GM15510 (cell line): ENCODE measurements around the gene DSP.

Experiments used
- POLR2A ChIP-seq: IDR thresholded peaks from 3 replicates; pipeline ENCODE4 v1.6.1; 2011; ENCODE audit warnings: borderline replicate concordance; ENCODE audit not compliant: insufficient read length; ENCODE audit errors: extremely low read depth

Gene DSP

DNA sequence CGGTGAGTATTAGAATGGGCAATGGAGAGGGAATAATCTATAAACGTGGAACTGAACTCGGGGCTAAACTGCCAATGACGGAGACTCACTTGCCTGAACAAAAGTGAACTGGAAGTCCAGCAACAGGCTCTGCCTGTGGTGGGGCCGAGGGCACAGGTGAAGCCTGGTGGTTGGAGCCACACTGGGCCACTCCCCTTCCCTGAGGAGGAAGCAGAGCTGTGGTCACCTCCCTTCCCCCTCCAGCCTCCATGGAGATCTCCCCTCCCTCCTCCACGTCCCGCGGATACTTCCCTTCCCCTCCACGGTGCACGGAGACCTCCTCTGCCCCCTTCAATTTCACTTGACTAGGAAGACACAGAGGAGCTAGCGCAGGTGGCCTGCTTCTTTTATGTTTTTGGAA is 14.7 kb upstream of the DSP start:
- no peak for TF ChIP-seq POLR2A

DNA sequence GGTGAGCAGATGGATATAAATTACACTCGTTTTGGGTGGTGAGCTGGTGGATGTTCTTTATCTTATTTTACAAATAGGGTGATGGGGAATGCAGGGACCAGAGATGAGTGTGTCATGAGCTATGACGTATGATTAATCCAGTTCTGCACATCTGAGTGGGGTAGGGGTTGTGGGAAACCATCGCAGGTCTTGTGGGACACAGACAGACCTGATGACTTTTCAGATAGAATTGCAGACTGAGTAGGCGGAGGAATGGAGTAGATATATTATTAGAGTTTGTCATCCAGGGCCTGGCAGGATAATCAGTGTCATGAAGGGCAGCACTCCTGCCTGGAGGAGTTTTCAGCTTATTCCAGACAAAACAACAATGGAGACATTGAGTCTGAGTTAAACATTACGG is 12.9 kb upstream of the DSP start:
- no peak for TF ChIP-seq POLR2A

DNA sequence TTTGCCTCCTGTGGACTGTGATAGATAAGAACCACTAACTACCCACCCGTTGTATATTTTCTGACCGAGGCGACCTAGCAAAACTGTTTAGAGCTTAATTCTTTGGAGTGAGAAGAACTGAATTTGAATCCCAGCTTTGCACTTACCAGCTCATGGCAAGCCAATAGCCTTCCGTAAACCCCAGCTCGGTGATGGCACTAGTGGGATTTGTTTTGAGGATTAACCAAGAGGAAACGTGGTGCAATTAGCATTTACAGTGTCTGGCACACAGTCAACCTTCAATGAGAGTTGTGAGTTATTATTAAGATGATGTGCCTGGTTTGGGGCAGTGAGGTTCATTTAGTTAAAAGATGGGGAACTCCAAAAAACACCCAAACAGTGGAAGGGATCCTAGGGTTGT is 12.3 kb upstream of the DSP start:
- no peak for TF ChIP-seq POLR2A

DNA sequence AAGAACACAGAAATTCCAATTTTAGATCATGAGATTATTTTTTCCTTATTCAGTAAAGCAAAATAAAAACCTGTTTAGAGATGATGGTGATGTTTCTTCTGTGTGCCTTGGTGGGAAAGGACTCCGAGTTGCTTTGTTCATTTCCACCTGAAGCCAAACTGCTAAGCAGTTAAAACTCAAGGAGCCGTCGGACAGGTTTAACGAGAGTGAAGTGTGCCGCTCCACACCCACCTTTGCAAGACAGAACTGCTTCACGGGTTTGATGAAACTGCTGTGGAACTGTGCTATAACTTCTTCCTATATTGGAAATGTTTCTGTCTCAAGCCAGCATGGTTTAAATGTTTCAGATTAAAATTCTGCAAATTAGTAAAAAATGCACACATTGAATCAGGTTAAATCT is 9.2 kb upstream of the DSP start:
- TF ChIP-seq POLR2A = no peak

DNA sequence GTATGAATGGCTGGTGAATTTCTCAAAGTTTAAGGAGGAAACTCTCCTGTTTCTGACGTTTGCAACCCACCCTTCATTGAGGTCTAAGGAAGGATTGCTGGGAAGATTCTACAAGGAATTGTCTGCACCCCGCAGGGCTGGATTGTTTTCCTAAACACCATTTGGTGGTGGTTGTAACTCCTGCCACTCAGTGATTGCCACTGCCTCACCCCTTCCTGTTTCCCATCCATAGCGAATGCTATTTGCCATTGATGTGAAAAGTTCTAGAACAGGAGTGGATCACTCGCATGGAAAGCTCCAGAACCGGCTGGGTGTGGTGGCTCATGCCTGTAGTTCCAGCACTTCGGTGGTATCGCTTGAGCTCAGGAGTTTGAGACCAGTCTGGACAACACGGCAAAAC is 8.7 kb upstream of the DSP start:
- TF ChIP-seq POLR2A = no peak

DNA sequence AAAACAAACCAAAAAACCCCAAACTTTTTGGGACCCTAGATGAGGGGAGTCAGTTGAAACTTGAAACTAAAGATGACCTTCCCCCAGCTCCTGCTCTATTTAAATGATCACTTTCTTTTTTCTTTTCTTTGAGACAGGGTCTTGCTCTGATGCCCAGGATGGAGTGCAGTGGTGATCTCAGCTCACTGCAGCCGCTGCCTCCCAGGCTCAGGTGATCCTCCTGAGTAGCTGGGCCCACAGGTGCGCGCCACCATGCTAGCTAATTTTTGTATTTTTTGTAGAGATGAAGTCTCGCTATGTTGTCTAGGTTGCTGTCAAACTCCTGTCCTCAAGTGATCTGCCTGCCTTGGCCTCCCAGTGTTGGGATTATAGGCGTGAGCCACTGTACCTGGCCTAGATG is 7.3 kb upstream of the DSP start:
- no peak for TF ChIP-seq POLR2A

DNA sequence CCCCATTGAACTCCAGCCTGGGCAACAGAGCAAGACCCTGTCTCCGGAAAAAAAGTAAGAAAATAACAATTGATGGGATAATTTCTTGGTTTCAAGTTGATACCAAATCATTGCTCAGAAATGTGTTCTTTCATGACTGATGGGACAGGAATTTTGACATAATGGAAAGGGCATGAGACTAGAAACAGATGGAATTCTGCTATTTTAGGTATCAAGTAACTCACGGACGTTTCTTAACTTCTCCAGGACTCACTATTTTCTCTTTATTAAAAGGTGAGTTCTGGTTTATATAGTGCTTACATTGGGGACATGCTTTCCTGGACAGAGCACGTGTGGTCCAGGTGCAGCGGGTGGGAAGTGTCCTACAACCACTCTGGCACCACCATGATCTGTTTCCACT is 6.0 kb upstream of the DSP start:
- no peak for TF ChIP-seq POLR2A

DNA sequence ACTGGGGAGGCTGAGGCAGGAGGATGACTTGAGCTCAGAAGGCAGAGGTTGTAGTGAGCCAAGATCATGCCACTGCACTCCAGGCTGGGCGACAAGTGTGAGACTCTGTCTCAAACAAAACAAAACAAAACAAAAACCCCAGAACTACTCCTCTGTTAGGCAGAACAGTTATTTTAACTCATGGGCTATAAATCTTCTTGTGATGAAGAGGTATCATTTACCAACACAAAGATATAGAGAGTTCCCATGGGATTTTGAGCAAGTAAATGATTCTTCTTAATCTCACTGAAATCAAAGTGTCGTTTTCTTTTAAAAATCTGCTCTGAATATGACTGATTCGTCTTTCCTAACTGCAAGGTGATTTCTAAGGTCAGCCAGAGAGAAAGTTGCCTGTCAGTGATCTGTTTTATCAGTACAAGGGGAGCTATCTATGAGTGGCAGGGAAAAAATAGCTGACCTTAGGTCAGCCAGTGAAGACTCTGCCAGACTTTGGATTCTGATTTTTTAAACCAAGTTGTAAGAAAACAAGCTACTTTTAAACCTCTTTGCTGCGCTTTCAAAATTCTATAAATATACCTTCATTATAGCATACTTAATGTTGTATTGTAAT is 3.8 kb upstream of the DSP start:
- TF ChIP-seq POLR2A = no peak

DNA sequence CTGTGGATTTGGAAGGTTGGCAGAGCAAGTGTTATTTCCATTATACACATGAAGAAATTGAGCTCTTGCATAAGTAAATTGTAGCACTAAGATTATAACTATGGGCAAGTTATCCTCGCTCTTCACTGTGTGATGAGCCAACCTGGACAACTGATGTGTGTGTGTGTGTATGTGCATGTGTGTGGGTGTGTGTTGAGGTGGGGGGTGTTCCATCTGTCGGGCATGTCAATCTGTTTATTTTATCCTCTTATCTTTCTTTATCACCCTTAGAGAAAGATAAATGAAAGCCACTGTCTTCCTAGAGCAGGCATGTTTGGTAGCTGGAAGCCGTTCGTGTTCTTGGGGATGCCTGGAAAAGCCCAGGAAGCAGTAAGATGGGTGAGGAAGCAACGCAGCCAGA is 3.0 kb upstream of the DSP start:
- TF ChIP-seq POLR2A = no peak

DNA sequence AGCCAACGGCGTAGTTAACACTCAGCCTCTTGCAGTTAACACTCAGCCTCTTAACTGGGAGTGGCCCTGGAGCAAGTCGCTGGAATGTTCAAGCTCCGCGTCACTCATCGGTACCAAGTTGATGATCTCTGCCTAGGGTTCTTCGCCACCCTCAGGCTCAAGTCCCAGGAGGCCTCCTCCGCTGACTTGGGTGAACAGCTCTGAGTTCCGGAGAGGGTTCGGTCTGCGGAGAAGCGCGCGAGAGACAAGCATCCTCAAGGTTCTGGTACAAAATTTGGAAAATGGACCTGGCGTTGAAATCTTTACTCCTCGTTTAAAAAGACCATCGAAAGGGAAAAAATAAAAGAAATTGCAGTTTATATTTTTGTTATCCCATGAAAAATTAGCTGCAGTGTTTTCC is 876 bp upstream of the DSP start:
- TF ChIP-seq POLR2A = no peak

DNA sequence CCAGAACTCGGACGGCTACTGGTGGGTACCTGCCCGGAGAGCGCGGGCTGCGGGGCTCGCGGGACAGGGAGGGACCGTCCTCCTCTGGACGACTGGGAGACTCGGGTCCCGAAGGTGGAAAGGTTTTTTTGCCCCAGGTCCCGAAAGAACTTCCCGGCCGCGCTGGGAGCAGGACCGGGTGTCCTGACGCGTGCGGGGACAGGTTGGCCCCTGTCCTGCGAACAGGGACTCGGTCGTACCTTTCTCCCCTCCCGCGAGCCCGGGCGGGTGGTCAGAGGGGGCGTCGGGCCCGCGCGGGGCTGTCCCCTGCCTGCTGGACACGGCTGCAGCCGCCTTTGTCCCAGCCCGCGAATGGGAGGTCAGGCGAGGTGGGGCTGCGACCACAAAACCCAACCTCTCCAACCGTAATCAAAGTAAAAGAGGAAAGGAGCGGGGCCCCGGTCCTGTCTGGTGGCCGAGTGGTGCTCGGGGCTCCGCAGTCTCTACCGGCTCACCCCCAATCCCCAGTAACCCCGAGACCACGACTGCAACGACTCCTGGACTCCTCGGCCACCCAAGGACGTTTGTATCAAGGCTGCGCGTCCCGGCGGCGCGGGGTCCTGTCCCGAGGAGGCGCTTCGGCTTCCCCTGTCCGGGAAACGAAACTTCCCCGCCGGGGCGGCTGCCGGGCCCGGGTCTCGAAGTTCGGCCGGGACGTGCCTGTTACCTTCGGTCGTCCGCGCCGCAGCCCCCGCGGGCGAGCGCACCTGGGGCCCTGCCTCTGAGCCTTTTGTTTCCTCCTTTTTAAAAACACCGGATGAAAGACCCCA is 798 bp downstream of the DSP start:
- no peak for TF ChIP-seq POLR2A

DNA sequence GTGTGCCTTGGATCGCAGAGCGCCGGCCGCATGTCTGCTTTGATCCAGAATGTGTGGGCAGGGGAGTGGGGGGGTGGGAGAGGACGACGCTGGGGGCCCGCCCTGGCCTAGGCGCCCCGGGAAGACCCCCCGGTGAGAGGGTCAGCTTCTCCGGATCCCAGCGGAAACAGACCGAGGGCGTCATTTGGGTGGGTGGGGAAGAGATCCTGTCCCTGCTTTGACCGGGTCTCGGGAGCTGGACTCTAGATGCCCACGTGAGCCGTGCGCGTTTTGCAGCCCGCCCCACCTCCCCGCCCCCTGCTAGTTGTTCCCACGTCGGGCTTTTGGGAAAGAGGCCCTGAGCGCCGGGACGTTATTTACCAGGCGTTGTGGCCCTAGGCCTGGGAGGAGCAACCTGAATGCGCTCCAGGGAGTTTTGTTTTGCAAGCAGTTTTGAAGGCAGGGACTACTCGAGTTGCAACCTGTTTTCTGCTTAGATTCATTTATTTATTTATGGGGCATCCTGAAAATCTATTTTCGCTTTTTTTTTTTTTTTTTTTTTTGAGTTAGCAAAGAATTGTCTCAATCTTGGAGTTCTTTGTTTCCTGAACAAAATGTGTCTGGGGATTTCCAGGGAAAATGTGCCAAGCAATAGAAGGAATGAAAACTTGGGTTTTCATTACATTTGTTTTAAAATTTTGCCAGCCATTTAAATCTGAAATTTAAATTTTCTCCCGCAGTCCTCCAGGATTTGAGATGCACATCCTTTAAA is 1.6 kb downstream of the DSP start:
- TF ChIP-seq POLR2A = no peak

DNA sequence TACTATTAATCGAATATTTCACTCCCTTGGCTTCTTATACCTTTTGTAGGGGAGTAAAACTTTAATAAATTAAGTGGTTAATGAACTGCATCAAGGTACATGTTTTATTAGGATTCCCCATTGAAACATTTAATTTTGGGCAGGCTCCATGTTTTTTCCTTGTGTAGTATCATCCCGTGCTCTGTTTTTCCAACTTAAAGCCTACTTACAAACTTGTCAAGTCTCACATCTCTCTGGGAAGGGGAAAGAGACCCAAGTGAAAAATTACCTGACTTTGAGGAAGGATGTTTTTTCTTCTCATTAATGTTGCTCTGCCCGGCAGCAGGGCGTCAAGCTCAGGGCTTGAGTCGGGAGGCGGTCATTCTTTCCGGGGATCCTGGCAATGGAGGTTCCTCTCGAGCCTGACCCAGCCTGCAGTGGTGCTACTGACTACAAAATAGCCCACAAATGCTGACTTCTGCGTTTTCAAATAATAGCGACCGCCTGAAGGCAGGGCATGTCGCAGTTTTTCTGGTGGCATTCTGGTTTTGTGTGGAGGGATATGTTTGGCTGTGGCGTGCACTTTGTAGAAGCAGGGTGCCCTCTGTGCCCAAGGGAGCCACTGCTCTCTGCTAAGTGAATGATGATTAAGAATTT is 2.4 kb downstream of the DSP start:
- no peak for TF ChIP-seq POLR2A

DNA sequence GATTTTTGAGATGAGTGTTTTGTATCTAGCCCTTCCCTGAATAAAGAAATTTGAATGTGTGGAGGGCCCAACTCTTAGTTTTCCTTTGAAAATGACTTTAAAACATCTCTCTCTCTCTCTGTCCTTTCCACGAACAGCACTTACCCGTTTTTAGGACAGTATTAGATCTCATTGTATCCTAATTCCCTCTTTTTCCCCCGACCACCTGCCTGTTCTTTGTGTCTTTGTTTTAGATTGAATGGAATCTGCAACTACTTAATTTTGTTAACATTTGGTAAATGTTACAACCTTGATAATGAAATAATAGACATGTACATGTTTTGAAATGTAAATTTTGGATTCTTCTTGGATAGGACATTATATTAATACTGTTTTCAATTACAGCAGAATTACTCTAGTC is 3.1 kb downstream of the DSP start:
- no peak for TF ChIP-seq POLR2A

DNA sequence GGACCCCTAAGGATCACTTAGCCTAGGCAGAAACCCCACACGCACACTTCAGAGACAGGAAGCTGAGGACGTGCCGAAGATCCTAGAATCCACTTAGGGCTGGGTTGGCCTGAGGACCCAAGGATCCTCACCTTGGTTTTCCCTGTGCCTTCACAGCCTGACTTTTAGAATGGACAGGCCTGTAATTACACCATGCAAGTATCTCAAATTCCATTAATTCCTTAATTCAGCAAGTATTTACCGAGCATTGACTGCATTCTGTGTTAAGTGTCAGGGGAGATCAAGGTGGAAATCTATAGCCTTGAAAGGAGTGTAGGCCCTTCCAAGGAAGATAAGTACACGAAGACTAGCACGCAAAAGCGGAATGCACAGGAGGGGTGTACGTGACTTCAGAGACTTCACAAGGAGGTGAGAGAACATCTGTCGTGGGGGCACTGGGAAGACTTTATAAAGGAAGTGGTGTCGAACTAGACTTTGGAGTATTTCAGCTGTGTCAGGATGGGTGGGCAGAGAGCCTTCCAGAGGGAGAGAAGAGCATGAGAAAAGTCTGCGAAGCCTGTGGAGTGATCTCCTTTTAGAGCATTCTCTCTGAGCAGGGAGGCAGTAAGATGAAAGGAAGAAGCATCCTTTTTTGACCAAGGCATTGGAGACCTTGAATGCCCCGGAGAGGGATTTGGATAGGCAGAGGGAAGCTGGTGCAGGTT is 4.0 kb downstream of the DSP start:
- TF ChIP-seq POLR2A = no peak
